HCT116 (cell line): ENCODE data around the gene PCSK2. TPM values are rescaled to one million over a fixed set of nuclear protein-coding genes. Genes with fewer than 3 reads are reported as not detected.

Experiments
- ATAC-seq: fragments of 200-7000 bp; cut with Tn5 transposase; 2 replicates; pipeline ENCODE4 v1.9.1; 2020; ENCODE audit warnings: mild to moderate bottlenecking, moderate library complexity
- BruUV-seq: library from RNA; stranded (reverse); fragments of 400-500 nt; replicated peaks from 2 replicates; lab custom pipeline; 2021; lab: Mats Ljungman, UMichigan
- CTCF ChIA-PET: fragments of 300-600 bp; sonication (Branson Sonifier 250); formaldehyde crosslinking; loops from one replicate; lab custom pipeline; 2021; ENCODE audit warnings: antibody characterized with exemption; lab: Charles Lee
- POLR2A ChIA-PET: fragments of 300-600, 350-600 bp; sonication (Branson Sonifier 250); formaldehyde crosslinking; loops from one replicate; lab custom pipeline; 2021; ENCODE audit warnings: antibody characterized with exemption; lab: Charles Lee
- RAD21 ChIA-PET, 2 experiments: fragments of 300-600 bp; sonication (Branson Sonifier 250); formaldehyde crosslinking; loops; one replicate each; lab custom pipeline; 2023; ENCODE audit warnings: low total read pairs in 2 of 2; ENCODE audit not compliant: uncharacterized antibody in 2 of 2, unreplicated experiment in 2 of 2, low non-redundant PET in 1 of 2; lab: Charles Lee
- DNase-seq: peaks from one replicate; pipeline ENCODE4 v3.0.0-alpha.2; 2010; ENCODE audit warnings: low read depth, low spot score
- H2AFZ ChIP-seq: fragments of 200-600 bp; shearing (Covaris generic), sonication (generic); 2 replicates; pipeline ENCODE4 v1.6.1; 2017; ENCODE audit warnings: low read depth, mixed run types, mixed read lengths, antibody characterized with exemption, low read length; ENCODE audit not compliant: poor library complexity, severe bottlenecking
- H3K27ac ChIP-seq: 2 replicates; pipeline ENCODE4 v1.5.1; 2012; ENCODE audit warnings: low read depth, low read length
- H3K27me3 ChIP-seq: fragments of 200-600 bp; sonication (generic); 2 replicates; pipeline ENCODE4 v1.6.1; 2016; ENCODE audit warnings: mixed run types, low read length, mixed read lengths; ENCODE audit not compliant: insufficient read depth
- H3K36me3 ChIP-seq, 2 experiments: fragments of 200-500 bp in 1 of 2; fragments of 200-600 bp in 1 of 2; sonication (Bioruptor generic) in 1 of 2; sonication (generic) in 1 of 2; 2 replicates each; pipeline versions ENCODE4 v1.5.1 to v1.6.1; 2014 to 2016; ENCODE audit warnings: low read length in 2 of 2, inconsistent platforms in 1 of 2, mixed read lengths in 1 of 2, mixed run types in 1 of 2; ENCODE audit not compliant: insufficient read depth in 2 of 2, control insufficient read depth in 1 of 2
- H3K4me1 ChIP-seq, 2 experiments: fragments of 200-600 bp in 1 of 2; sonication (generic) in 1 of 2; 2 replicates each; pipeline versions ENCODE4 v1.5.1 to v1.6.1; 2012 to 2017; ENCODE audit warnings: low read length in 2 of 2, inconsistent platforms in 1 of 2, mild to moderate bottlenecking in 1 of 2, mixed read lengths in 1 of 2, mixed run types in 1 of 2, moderate library complexity in 1 of 2; ENCODE audit not compliant: insufficient read depth in 2 of 2, control insufficient read depth in 1 of 2
- H3K4me2 ChIP-seq: fragments of 200-600 bp; sonication (generic); 2 replicates; pipeline ENCODE4 v1.6.1; 2017; ENCODE audit warnings: mixed run types, low read length, mixed read lengths
- H3K4me3 ChIP-seq, 2 experiments: fragments of 200-600 bp in 1 of 2; sonication (generic) in 1 of 2; replicated peaks in 1 of 2; 2 replicates each; pipeline ENCODE4 v1.5.1; 2011 to 2016; ENCODE audit warnings: low read length in 2 of 2, control low read depth in 1 of 2, low read depth in 1 of 2, mild to moderate bottlenecking in 1 of 2, mixed read lengths in 1 of 2, mixed run types in 1 of 2
- H3K79me2 ChIP-seq: fragments of 200-600 bp; sonication (generic); 2 replicates; pipeline ENCODE4 v1.6.1; 2017; ENCODE audit warnings: mild to moderate bottlenecking, mixed run types, low read length, moderate library complexity, mixed read lengths; ENCODE audit not compliant: insufficient read depth
- H3K9ac ChIP-seq: fragments of 200-600 bp; sonication (generic); 2 replicates; pipeline ENCODE4 v1.6.1; 2016; ENCODE audit warnings: low read length, mixed read lengths
- H3K9me2 ChIP-seq: fragments of 200-600 bp; sonication (generic), shearing (Covaris generic); 2 replicates; pipeline ENCODE4 v1.6.1; 2017; ENCODE audit warnings: mixed run types, mild to moderate bottlenecking, moderate library complexity; ENCODE audit not compliant: insufficient read depth
- H3K9me3 ChIP-seq, 2 experiments: fragments of 200-500 bp in 1 of 2; fragments of 200-600 bp in 1 of 2; sonication (Bioruptor generic) in 1 of 2; sonication (generic) in 1 of 2; 2 replicates each; pipeline ENCODE4 v1.6.1; 2014 to 2017; ENCODE audit warnings: low read length in 2 of 2, mixed read lengths in 2 of 2, inconsistent platforms in 1 of 2, low read depth in 1 of 2, mild to moderate bottlenecking in 1 of 2, mixed run types in 1 of 2, moderate library complexity in 1 of 2; ENCODE audit not compliant: control insufficient read depth in 1 of 2, insufficient read depth in 1 of 2
- H4K20me1 ChIP-seq: fragments of 200-600 bp; sonication (generic), shearing (Covaris generic); 2 replicates; pipeline ENCODE4 v1.6.1; 2017; ENCODE audit warnings: mixed run types, mild to moderate bottlenecking, moderate library complexity; ENCODE audit not compliant: insufficient read depth
- CEBPB ChIP-seq: IDR thresholded peaks from 2 replicates; pipeline ENCODE4 v1.6.1; 2012; ENCODE audit warnings: low read depth
- CTCF ChIP-seq, 3 experiments: fragments of 200-600 bp in 1 of 3; sonication (generic) in 1 of 3; IDR thresholded peaks in 2 of 3; conservative IDR thresholded peaks in 1 of 3; 2 replicates each; pipeline ENCODE4 v1.5.1; 2012 to 2017; ENCODE audit warnings: low read depth in 2 of 3, low read length in 2 of 3, antibody characterized with exemption in 1 of 3, borderline replicate concordance in 1 of 3, control low read depth in 1 of 3, mild to moderate bottlenecking in 1 of 3, mixed read lengths in 1 of 3, mixed run types in 1 of 3, moderate library complexity in 1 of 3; ENCODE audit not compliant: insufficient read depth in 1 of 3
- EZH2phosphoT487 ChIP-seq: fragments of 200-600 bp; IDR thresholded peaks from 2 replicates; pipeline ENCODE4 v1.6.1; 2018; ENCODE audit warnings: antibody characterized with exemption, borderline replicate concordance
- FOSL1 ChIP-seq: IDR thresholded peaks from 2 replicates; pipeline ENCODE4 v1.6.1; 2012; ENCODE audit warnings: low read depth
- SRF ChIP-seq: IDR thresholded peaks from 2 replicates; pipeline ENCODE4 v1.6.1; 2012; ENCODE audit warnings: low read depth
- TCF7L2 ChIP-seq: IDR thresholded peaks from 2 replicates; pipeline ENCODE4 v1.7.0; 2011; ENCODE audit warnings: borderline replicate concordance, inconsistent platforms; ENCODE audit not compliant: insufficient read depth, insufficient read length; ENCODE audit errors: extremely low read depth
- ZBTB33 ChIP-seq: IDR thresholded peaks from 2 replicates; pipeline ENCODE4 v1.6.1; 2011; ENCODE audit warnings: mild to moderate bottlenecking, low read length, moderate library complexity; ENCODE audit not compliant: insufficient replicate concordance; ENCODE audit errors: extremely low read depth
- ZFX ChIP-seq: fragments of 450-650 bp; IDR thresholded peaks from 2 replicates; pipeline ENCODE4 v1.6.1; 2017
- ZNF274 ChIP-seq: fragments of 200-500 bp; sonication (Bioruptor generic); IDR thresholded peaks from 2 replicates; pipeline ENCODE4 v1.6.1; 2014; ENCODE audit warnings: mild to moderate bottlenecking, low read depth, low read length, inconsistent platforms
- intact Hi-C: fragments of 100-400 bp; cut with micrococcal nuclease; formaldehyde crosslinking; loops from 2 replicates; pipeline ENCODE4 v1.10.0; 2022
- total RNA-seq: library from RNA; stranded (reverse); gene quantifications from one replicate; pipeline ENCODE4 v1.2.1, GENCODE V29; 2021; ENCODE audit not compliant: unreplicated experiment
- TF ChIP-seq, protein P1 (sequence below): IDR thresholded peaks from 2 replicates; pipeline ENCODE4 v1.6.1; 2012

Gene PCSK2
- total RNA-seq, 1 experiment from 2014 or later, result not detected

- ChIA-PET CTCF (no interaction called here), RAD21 (no interaction called here)
- ATAC-seq, result no peak
These were observed 191.9 kb downstream of the PCSK2 start for GRCh38 chr20:17418737-17419136.

More at GRCh38 chr20:17418737-17419136, 191.9 kb downstream of the PCSK2 start:
- Histone ChIP-seq H4K20me1 (no peaks in the 10 kb centered on the region), H3K4me2 (no peak overlapping the region), H2AFZ (no peak overlapping the region), H3K27me3 (peaks cover 40% of the 10 kb centered on the region), H3K9me3 (no peaks in the 10 kb centered on the region), H3K9me2 (no peaks in the 10 kb centered on the region), H3K79me2 (no peaks in the 10 kb centered on the region), H3K9ac (no peak overlapping the region), H3K4me3 (no peak overlapping the region), H3K27ac (no peak overlapping the region), H3K4me1 (no peaks in the 10 kb centered on the region), H3K36me3 (no peaks in the 10 kb centered on the region)
- no TSS peak for BruUV-seq
- intact Hi-C loops, result no loop called here
- TF ChIP-seq ZBTB33 (no peak), EZH2phosphoT487 (no peak), TCF7L2 (no peak), CTCF (IDR thresholded peaks at IDR 0.05 in 2 of 3, conservative IDR thresholded peaks at IDR 0.05 in 1 of 3; ENCODE audit: borderline replicate concordance in 1 of 3, insufficient read depth in 1 of 3, low read depth in 2 of 3, low read length in 2 of 3) (no peak), SRF (no peak), ZFX (no peak), ZNF274 (no peak), FOSL1 (no peak), CEBPB (no peak)
- TF ChIP-seq, protein P1, sequence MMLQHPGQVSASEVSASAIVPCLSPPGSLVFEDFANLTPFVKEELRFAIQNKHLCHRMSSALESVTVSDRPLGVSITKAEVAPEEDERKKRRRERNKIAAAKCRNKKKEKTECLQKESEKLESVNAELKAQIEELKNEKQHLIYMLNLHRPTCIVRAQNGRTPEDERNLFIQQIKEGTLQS, result no peak
- DNase-seq, result no peak
- POLR2A ChIA-PET, result no interaction called here
